HG03139 (cell line): Measurements from ENCODE around the gene TACC2.

ENCODE experiments used
- ATAC-seq: cut with Tn5 transposase; IDR thresholded peaks from one replicate; pipeline ENCODE4 v1.9.1; 2021; ENCODE audit not compliant: unreplicated experiment

TACC2 gene

GRCh38 chr10:122303271-122304053 lies 314.5 kb downstream of the TACC2 start:
- no peak for ATAC-seq
